ENCODE data around the gene ITGB5.

ITGB5 gene

DNA sequence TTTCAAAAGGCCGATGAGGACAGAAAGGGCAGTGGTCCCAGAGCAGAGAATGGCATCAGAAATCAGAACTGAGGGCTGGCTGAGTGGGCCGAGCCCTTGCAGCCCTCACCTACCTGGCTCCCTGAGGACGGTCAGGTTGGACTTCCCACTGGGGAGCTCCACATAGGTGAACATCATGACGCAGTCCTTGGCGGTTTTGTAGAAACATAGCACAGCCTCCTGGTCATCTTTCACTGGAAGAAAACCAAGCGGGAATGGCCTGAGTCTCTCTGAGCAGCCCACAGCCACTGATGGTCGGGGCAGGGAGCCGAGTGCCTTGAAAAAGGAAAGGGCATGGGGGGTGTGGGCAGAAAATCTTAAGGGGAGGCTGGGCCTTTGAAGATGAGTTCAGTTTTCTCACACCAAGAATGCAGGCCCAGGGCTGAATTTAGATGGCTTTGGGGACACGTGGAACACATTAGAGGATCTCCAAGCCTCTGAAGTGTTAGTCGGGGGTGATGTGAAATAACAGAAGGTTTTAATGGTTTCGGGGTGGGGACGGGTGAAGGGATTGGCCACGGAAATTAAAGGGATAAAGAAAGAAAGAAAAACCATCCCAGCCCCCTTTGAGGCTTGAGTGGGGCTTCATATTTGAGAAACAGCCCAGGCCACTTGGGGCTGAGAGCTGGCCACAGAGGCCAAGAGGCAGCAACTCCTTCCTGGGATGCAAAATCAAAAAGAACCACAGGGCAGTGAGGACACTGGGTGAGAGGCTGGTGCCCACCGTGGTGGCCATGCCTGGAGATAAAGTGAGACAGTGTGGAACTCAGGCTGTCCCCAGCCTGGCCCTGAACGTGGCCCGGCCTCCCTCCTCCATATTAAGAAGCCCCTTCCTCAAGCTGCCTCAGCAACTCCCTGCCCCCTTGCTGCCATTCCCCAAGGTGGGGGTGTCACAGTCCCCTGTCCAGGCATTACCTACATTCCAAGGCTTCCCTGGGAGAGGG lies 120.8 kb downstream of the ITGB5 start:
- no peak for TF ChIP-seq CTCF (IDR thresholded peaks at IDR 0.05)

DNA sequence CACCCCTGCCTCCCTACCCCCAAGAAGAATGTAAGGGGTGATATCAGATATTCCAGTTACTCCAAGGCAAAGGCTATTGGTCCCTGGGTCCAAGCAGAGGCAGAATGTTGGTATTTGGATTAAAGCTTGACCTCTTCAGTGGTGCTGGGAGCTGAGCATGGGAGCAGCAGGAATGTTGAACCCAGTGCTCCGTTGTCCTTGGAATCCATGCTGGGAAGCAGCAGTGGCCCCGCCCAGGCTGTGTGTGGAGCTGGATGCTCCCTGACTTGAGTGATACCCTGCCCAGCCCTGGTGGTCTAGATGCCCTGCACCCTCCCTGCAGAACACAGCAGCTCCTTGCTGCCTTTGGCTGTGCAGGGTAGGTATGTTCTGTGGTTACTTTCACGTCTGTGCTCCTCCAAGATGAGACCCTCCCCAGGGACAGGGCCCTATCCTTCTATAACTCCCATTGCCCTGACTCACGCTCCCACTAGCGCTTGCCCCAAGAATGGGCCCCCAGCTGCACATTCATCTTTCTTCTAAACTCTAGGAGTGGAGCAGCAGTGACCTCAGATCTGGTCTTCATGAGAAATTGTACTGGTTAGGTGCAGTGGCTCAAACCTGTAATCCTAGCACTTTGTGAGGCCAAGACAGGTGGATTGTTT lies 121.8 kb downstream of the ITGB5 start:
- no peak for TF ChIP-seq CTCF (IDR thresholded peaks at IDR 0.05)

DNA sequence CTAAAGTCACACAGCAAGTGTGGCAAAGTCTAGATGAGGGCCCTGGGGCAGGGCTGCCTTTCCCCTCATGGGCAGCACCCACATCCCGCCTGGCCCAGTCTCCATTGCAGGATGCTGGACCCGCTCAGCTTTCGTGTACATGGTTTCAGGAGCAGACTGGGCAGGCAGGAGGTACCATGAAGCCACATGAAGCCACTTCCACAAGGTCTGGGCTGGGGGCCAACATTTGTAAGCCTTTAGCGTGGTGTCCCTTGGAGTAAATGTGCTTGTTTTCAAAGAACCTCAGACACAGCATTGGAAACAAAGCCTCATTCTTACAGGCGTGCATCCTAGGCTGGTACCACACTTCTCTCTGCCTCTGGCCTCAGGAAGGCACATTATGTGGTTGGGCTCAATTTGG lies 122.4 kb downstream of the ITGB5 start:
- TF ChIP-seq CTCF (IDR thresholded peaks at IDR 0.05): no peak

DNA sequence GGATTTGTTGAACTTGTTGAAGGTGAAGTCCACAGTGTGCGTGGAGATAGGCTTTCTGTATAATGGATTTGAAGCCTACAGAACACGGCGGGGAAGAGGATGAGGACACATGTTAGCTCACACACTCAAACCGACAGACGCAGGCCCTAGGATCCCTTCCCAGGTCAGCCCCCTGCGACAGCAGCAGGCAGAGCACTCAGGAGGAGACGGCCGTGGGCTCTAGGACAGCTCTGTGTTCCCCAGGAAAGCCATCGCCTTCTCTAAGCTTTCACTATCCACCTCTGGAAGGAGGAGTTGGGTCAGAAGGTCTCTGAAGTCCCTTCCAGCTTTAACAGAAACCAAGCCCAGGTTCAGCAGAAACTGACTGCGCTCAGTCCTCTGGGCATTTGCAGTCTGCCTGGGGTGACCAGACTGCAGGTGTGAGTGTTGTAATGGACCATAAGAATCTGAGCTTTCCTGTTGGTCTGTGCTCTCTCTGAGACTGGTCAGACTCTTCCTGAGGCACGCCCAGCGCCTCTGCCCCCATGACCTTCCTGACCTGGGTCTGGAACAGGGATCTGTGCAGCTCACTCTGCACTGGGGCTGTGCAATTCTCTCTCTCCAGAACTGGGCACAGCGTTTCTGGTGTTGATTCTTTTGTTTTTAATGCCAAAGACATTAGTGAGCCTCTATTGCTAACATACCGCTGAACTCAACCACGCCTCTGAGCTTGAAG lies 123.4 kb downstream of the ITGB5 start:
- no peak for TF ChIP-seq CTCF (IDR thresholded peaks at IDR 0.05)

DNA sequence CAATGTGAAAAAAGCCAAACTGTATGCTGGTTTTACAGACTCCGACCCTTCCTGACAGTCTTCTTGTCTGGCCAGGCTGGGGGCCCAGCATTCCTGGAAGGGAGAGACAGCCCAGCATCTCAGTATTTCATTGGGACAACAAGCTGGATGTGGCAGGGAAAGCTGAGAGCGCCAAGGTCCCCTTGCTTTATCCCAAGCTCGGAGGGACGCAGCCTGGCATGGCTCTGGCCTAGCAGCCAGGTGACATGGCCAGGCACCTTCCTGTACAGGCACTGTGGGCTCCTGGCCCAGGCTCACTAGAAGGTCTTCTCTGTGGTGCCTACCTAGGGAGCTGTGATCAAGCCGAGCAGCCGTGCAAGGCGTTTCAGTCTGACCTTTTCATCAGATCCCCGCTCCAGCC lies 124.0 kb downstream of the ITGB5 start:
- TF ChIP-seq CTCF (IDR thresholded peaks at IDR 0.05): no peak

GRCh38 chr3:124762661-124763011 lies 124.5 kb downstream of the ITGB5 start:
- TF ChIP-seq CTCF (IDR thresholded peaks at IDR 0.05): no peak

DNA sequence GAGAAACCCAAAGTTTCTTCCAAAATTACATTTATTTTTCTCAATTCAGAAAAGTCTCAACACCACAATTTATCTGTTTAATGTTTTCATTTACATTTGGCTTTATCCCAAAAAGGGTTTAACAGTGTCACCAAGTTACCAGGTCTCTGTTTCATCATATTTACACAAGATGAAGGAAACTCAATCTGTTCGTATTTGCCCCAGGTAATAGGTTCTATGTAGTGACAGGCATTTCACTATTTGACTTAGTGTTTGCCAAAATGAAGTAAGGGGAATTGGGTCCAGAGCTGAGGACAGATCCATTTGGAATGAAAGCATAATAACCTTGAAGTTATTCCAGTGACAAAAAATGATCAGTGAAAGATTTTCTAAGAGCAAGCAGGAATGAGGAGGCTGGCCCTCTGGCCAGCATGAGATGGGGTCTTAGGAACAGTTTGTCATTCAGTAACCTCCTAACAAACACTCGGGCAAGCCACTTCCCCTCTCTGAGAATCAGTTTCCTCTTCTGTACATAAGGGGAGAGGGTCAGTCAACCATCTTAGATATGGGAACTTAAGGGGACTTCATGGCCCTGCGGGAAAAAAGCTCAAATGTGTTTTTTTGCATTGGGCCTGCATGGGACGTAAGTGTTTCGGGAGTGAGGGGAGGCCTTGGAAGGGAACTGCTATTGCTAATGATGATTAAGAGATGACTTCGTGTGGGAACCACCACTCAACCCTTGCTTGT lies 125.1 kb downstream of the ITGB5 start:
- TF ChIP-seq CTCF (IDR thresholded peaks at IDR 0.05): no peak

Measured in LNCAP (cell line).